K562 (cell line): ENCODE measurements around the gene CEP120. TPM values are rescaled to one million over a fixed set of nuclear protein-coding genes. Genes with fewer than 3 reads are reported as not detected.

ENCODE experiments used
- CBX3 ChIP-seq, 2 experiments: IDR thresholded peaks; 1 replicate in 1 of 2; 2 replicates in 1 of 2; pipeline ENCODE4 v1.6.1; 2012; ENCODE audit warnings: inconsistent platforms in 2 of 2, low read length in 2 of 2, borderline replicate concordance in 1 of 2, control low read depth in 1 of 2
- ELF1 ChIP-seq: fragments of 200-800 bp; sonication (Bioruptor generic); IDR thresholded peaks from 2 replicates; pipeline ENCODE4 v1.6.1; 2016; ENCODE audit warnings: missing genetic modification characterization, missing compliant biosample characterization
- ETV1 ChIP-seq: fragments of 450-650 bp; conservative IDR thresholded peaks from 2 replicates; pipeline ENCODE4 v1.6.1; 2016; ENCODE audit warnings: missing genetic modification characterization, control low read depth, low read depth, missing compliant biosample characterization
- FIP1L1 ChIP-seq: fragments of 200-400 bp; formaldehyde crosslinking; IDR thresholded peaks from 2 replicates; pipeline ENCODE4 v1.6.1; 2018; ENCODE audit warnings: mild to moderate bottlenecking, low read depth, low read length; ENCODE audit not compliant: poor library complexity, severe bottlenecking
- GABPB2 ChIP-seq: fragments of 250-450 bp; sonication (Bioruptor Pico); conservative IDR thresholded peaks from 2 replicates; pipeline ENCODE4 v1.5.1; 2021; ENCODE audit warnings: mild to moderate bottlenecking
- HMG20B ChIP-seq: fragments of 250-450 bp; sonication (Bioruptor Pico); IDR thresholded peaks from 2 replicates; pipeline ENCODE4 v1.5.0; 2021; ENCODE audit warnings: mild to moderate bottlenecking
- MEF2A ChIP-seq: IDR thresholded peaks from 2 replicates; pipeline ENCODE4 v1.6.1; 2011; ENCODE audit warnings: low read depth, mild to moderate bottlenecking, low read length, moderate library complexity; ENCODE audit not compliant: control insufficient read depth
- MEIS2 ChIP-seq: fragments of 450-650 bp; IDR thresholded peaks from 2 replicates; pipeline ENCODE4 v1.6.1; 2014; ENCODE audit warnings: mild to moderate bottlenecking; ENCODE audit not compliant: partially characterized antibody
- STAT5A ChIP-seq: IDR thresholded peaks from 2 replicates; pipeline ENCODE4 v1.6.1; 2012; ENCODE audit warnings: low read length, inconsistent platforms, borderline replicate concordance
- TEAD1 ChIP-seq, 2 experiments: fragments of 450-650 bp in 1 of 2; sonication (generic) in 1 of 2; formaldehyde crosslinking; IDR thresholded peaks; 2 replicates each; pipeline versions ENCODE4 v1.4.0 to v1.8.0; 2020 to 2022; ENCODE audit warnings: mild to moderate bottlenecking in 2 of 2, missing genetic modification reagents in 1 of 2
- ZBTB26 ChIP-seq: fragments of 450-650 bp; formaldehyde crosslinking; IDR thresholded peaks from 2 replicates; pipeline ENCODE4 v1.4.0; 2022; ENCODE audit warnings: missing genetic modification characterization
- ZBTB33 ChIP-seq: sonication (generic); formaldehyde crosslinking; IDR thresholded peaks from 2 replicates; pipeline ENCODE4 v1.8.1; 2023; ENCODE audit warnings: mild to moderate bottlenecking, missing genetic modification reagents
- ZNF140 ChIP-seq: fragments of 250-450 bp; sonication (Bioruptor Pico); IDR thresholded peaks from 2 replicates; pipeline ENCODE4 v1.8.0; 2021; ENCODE audit warnings: moderate library complexity, mild to moderate bottlenecking, inconsistent platforms
- polyA plus RNA-seq, 8 experiments: library from polyadenylated mRNA; depleted of rRNA in 4 of 8; stranded (reverse) in 5 of 8; unstranded in 3 of 8; fragments of >200 nt; fragmentation: Nextera tagmentation in 2 of 8; fragmentation: Illumina TruSeq in 1 of 8; extraction: Ambion mirVana in 2 of 8; extraction: Trizol in 1 of 8; gene quantifications; 2 replicates each; pipeline versions ENCODE4 v1.2.1 to v1.2.3, GENCODE V29; 2011 to 2014; ENCODE audit warnings: inconsistent platforms in 1 of 8, missing spikeins in 1 of 8
- total RNA-seq, 7 experiments: library from RNA; depleted of rRNA in 6 of 7; stranded (reverse); fragments of >200 nt in 6 of 7; fragmentation: Illumina TruSeq in 2 of 7; extraction: Trizol in 2 of 7; gene quantifications; 2 replicates each; pipeline versions ENCODE4 v1.2.1 to v1.2.3, GENCODE V29; 2011 to 2021; ENCODE audit warnings: low replicate concordance in 1 of 7
- TF ChIP-seq, protein P1 (sequence below): IDR thresholded peaks from 3 replicates; pipeline ENCODE4 v1.6.1; 2011; ENCODE audit warnings: borderline replicate concordance, mild to moderate bottlenecking; ENCODE audit not compliant: insufficient read length, insufficient read depth
- TF ChIP-seq, protein P2 (sequence below): sonication (generic); formaldehyde crosslinking; IDR thresholded peaks from 2 replicates; pipeline ENCODE4 v1.8.0; 2023; ENCODE audit warnings: missing genetic modification reagents, mild to moderate bottlenecking, borderline replicate concordance

CEP120 gene
- total and polyA plus RNA-seq, 9 of the 15 experiments (the other 6 are each of a cell fraction or from before 2014, with no cell fraction given) = 3.3 to 24.9 (median 14.4) TPM

DNA sequence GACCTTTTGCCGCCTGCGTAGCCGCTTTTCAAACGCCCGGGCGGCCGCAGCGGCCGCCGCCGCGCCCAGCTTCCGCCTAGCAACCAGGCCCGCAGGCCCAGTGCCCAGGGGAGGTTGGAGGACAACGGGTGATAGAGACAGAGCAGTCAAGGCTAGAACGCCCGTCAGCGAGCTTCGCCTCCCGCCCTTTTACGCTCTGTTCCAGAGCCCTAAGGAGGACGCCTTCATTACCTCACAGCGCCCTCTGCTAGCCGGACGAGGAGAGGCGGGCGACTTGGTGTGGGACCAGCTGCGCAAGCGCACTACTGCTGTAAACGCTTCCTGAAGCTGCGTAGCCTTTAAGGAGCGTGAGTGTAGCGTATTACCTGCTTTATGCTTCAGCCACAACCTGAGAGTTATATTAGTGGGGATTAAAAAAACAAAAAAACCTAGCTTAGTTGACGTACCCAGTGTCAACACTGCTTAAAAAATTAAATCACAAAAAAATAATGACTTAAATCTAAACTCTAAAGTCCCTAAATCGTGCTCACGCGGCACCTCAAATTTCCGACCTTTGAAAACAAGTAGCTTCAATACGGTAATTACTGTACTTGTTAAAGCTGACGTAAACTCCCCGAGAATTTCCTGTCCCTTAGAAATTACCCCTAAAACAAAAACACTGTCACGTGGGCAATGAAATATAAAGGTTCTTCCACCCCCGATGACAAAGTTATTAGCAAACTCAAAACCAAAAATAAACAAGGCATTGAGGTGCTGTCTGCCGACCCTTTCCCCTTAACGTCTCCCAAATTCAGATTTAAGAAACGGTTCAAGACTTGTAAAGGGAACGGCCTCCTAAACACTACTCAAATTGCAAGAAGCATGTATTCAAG lies at the start of gene CEP120 (continued):
- 0 out of 2 replicates have a peak, but pooled peaks have one; percentile 32 for TF ChIP-seq STAT5A
- peak; percentile 89 for TF ChIP-seq ELF1
- TF ChIP-seq, protein P1, sequence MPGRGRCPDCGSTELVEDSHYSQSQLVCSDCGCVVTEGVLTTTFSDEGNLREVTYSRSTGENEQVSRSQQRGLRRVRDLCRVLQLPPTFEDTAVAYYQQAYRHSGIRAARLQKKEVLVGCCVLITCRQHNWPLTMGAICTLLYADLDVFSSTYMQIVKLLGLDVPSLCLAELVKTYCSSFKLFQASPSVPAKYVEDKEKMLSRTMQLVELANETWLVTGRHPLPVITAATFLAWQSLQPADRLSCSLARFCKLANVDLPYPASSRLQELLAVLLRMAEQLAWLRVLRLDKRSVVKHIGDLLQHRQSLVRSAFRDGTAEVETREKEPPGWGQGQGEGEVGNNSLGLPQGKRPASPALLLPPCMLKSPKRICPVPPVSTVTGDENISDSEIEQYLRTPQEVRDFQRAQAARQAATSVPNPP = no peak
- TF ChIP-seq ZBTB33 (CRISPR knock-in tag) = no peak
- no peak for TF ChIP-seq TEAD1 (CRISPR knock-in tag; IDR thresholded peaks at IDR 0.05)
- peak; percentile 57 for TF ChIP-seq ETV1 (tag)
- TF ChIP-seq, protein P2, sequence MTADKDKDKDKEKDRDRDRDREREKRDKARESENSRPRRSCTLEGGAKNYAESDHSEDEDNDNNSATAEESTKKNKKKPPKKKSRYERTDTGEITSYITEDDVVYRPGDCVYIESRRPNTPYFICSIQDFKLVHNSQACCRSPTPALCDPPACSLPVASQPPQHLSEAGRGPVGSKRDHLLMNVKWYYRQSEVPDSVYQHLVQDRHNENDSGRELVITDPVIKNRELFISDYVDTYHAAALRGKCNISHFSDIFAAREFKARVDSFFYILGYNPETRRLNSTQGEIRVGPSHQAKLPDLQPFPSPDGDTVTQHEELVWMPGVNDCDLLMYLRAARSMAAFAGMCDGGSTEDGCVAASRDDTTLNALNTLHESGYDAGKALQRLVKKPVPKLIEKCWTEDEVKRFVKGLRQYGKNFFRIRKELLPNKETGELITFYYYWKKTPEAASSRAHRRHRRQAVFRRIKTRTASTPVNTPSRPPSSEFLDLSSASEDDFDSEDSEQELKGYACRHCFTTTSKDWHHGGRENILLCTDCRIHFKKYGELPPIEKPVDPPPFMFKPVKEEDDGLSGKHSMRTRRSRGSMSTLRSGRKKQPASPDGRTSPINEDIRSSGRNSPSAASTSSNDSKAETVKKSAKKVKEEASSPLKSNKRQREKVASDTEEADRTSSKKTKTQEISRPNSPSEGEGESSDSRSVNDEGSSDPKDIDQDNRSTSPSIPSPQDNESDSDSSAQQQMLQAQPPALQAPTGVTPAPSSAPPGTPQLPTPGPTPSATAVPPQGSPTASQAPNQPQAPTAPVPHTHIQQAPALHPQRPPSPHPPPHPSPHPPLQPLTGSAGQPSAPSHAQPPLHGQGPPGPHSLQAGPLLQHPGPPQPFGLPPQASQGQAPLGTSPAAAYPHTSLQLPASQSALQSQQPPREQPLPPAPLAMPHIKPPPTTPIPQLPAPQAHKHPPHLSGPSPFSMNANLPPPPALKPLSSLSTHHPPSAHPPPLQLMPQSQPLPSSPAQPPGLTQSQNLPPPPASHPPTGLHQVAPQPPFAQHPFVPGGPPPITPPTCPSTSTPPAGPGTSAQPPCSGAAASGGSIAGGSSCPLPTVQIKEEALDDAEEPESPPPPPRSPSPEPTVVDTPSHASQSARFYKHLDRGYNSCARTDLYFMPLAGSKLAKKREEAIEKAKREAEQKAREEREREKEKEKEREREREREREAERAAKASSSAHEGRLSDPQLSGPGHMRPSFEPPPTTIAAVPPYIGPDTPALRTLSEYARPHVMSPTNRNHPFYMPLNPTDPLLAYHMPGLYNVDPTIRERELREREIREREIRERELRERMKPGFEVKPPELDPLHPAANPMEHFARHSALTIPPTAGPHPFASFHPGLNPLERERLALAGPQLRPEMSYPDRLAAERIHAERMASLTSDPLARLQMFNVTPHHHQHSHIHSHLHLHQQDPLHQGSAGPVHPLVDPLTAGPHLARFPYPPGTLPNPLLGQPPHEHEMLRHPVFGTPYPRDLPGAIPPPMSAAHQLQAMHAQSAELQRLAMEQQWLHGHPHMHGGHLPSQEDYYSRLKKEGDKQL (CRISPR knock-in tag) = no peak
- no peak for TF ChIP-seq HMG20B (CRISPR knock-in tag)
- peak; percentile 76 for TF ChIP-seq FIP1L1
- no peak for TF ChIP-seq GABPB2 (CRISPR knock-in tag)
- TF ChIP-seq ZNF140 = no peak
- no peak for TF ChIP-seq MEF2A
- peak in 1 of 2 experiments; percentile 86; a peak in 1 of 3 replicates for TF ChIP-seq CBX3 (IDR thresholded peaks at IDR 0.05; ENCODE audit: borderline replicate concordance in 1 of 2, low read length in 2 of 2)
- TF ChIP-seq ZBTB26 = no peak
- peak; percentile 74 for TF ChIP-seq MEIS2
